ENCODE measurements around the gene SLC44A2.

Gene SLC44A2

GRCh38 chr19:10603084-10603872 lies 22.1 kb upstream of the SLC44A2 start:
- peak; percentile 74 for ATAC-seq
- Mint-ChIP-seq H3K36me3 (peaks cover 14% of the 10 kb centered on the region), H3K4me3 (peak overlapping the region; percentile 90), H3K4me1 (peaks cover 18% of the 10 kb centered on the region), H3K27ac (peak overlapping the region; percentile 91), H3K9me3 (no peaks in the 10 kb centered on the region)
- DNase-seq (ENCODE audit: low spot score in 2 of 2), result peak; percentile 50 to 81

DNA sequence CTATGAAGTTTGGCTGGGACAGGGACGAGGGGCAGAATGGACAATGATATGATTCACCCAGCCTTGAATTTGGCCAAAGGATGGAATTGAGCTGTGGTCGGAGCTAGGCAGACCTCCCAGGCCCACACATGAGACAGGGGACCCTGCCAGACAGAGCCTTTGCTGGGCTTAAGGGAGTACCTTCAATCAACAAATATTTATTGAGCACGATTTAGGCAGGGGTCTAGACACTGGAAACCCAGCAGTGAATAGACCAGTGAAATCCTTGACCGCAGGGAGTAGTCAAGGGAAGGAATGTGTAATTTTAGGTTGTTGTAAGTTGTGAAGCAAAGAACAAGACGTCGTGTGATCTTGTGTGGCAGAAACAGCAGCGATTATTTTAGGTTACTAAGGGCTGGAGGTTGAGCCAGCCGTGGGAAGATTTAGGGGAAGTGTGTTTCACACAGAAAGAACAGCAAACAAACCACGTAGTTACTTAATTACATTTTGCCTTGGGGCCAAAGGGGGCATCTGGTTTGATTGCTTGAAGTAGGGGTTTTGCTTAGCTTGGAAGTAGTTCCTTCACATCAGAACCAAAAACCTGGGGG lies 21.4 kb upstream of the SLC44A2 start:
- peak overlapping the region; percentile 91 for H3K27ac Mint-ChIP-seq
- peaks cover 18% of the 10 kb centered on the region for H3K4me1 Mint-ChIP-seq
- DNase-seq (ENCODE audit: low spot score in 2 of 2) (peak in 1 of 2 donors; percentile 55), ATAC-seq (peak; percentile 27)
- H3K9me3 Mint-ChIP-seq, result no peaks in the 10 kb centered on the region
- H3K4me3 Mint-ChIP-seq, result peak overlapping the region; percentile 90
- H3K36me3 Mint-ChIP-seq, result peaks cover 14% of the 10 kb centered on the region

GRCh38 chr19:10604460-10604980 lies 20.8 kb upstream of the SLC44A2 start:
- peak overlapping the region; percentile 90 for H3K4me3 Mint-ChIP-seq
- H3K36me3 Mint-ChIP-seq, result peaks cover 14% of the 10 kb centered on the region
- H3K9me3 Mint-ChIP-seq, result no peaks in the 10 kb centered on the region
- peaks cover 18% of the 10 kb centered on the region for H3K4me1 Mint-ChIP-seq
- ATAC-seq, result no peak
- DNase-seq (ENCODE audit: low spot score in 2 of 2), result peak in 1 of 2 donors; percentile 58
- peak overlapping the region; percentile 91 for H3K27ac Mint-ChIP-seq

DNA sequence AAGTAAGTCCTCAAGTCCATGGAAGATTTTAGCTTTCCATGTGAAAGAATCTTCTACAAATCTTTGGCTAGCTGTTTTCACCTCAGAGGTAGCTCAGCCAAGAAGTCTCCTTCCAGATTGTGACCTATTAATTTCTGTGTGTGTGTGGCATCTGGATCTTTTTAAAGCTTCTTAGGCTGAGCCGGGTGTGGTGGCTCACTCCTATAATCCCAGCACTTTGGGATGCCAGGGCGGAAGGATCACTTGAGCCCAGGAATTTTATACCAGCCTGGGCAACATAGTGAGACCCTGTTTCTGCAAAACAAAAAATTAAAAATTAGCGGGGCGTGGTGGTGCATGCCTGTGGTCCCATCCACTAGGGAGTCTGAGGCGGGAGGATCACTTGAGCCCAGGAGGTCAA lies 13.4 kb upstream of the SLC44A2 start:
- Mint-ChIP-seq H3K4me1 (peaks cover 21% of the 10 kb centered on the region), H3K36me3 (peaks cover 27% of the 10 kb centered on the region), H3K4me3 (no peak overlapping the region), H3K27ac (no peak overlapping the region), H3K9me3 (no peaks in the 10 kb centered on the region)
- DNase-seq (ENCODE audit: low spot score in 2 of 2) (no peak), ATAC-seq (no peak)

DNA sequence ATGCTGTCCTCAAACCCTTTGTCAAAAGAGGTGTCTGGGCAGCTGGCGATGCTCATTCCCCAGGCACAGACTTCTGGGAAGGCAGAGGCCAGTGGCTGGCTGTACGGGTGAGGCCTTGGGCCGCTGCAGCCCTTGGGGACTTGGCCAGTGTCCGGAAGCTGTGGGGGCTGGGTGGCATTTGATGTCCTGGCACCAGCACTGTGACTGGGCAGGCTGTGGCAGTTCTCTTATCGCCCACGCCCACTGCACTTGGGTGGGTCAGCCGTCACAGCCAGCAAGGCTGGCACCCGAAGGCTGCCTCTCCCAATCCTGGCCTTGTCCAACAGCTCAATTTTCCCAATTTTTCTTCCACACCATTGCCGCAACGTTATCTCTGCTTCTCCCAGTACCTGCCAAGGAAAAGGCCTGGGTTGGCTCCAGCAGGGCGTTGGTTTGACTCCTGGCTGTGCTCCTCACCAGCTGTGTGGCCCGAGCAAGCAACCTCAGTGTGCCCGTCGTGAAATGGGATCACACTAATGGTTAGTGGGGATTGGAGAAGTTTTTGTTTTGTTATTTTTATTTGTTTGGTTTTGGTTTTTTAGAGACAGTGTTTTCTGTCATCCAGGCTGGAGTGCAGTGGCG lies 12.7 kb upstream of the SLC44A2 start:
- H3K27ac Mint-ChIP-seq, result no peak overlapping the region
- ATAC-seq (no peak), DNase-seq (ENCODE audit: low spot score in 2 of 2) (no peak)
- H3K4me3 Mint-ChIP-seq, result no peak overlapping the region
- H3K36me3 Mint-ChIP-seq, result peaks cover 32% of the 10 kb centered on the region
- no peaks in the 10 kb centered on the region for H3K9me3 Mint-ChIP-seq
- peaks cover 26% of the 10 kb centered on the region for H3K4me1 Mint-ChIP-seq

DNA sequence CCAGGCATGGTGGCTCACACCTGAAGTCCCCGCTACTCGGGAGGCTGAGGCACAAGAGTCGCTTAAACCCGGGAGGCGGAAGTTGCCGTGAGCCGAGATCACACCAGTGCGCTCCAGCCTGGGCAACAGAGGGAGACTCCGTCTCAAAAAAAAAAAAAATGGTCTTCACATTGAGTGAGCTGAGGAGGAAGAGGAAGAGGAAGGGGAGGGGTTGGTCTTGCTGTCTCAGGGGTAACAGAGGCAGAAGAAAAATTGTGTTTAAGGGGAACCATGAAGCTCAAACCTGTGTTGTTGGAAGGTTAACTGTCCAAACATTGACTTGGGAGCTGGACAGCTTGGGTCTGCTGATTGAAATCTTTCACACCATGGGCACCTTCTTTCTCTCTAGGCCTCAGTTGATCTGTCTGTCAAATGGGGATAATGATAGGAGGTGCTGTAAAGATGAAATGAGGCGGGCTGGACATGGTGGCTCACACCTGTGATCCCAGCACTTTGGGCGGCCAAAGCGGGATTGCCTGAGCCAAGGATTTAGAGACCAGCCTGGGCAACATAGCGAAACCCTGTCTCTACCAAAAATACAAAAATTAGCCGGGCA lies 9.8 kb upstream of the SLC44A2 start:
- H3K27ac Mint-ChIP-seq, result peak overlapping the region; percentile 86
- DNase-seq (ENCODE audit: low spot score in 2 of 2) (no peak), ATAC-seq (no peak)
- peaks cover 52% of the 10 kb centered on the region for H3K36me3 Mint-ChIP-seq
- H3K4me3 Mint-ChIP-seq, result no peak overlapping the region
- no peaks in the 10 kb centered on the region for H3K9me3 Mint-ChIP-seq
- peaks cover 31% of the 10 kb centered on the region for H3K4me1 Mint-ChIP-seq

DNA sequence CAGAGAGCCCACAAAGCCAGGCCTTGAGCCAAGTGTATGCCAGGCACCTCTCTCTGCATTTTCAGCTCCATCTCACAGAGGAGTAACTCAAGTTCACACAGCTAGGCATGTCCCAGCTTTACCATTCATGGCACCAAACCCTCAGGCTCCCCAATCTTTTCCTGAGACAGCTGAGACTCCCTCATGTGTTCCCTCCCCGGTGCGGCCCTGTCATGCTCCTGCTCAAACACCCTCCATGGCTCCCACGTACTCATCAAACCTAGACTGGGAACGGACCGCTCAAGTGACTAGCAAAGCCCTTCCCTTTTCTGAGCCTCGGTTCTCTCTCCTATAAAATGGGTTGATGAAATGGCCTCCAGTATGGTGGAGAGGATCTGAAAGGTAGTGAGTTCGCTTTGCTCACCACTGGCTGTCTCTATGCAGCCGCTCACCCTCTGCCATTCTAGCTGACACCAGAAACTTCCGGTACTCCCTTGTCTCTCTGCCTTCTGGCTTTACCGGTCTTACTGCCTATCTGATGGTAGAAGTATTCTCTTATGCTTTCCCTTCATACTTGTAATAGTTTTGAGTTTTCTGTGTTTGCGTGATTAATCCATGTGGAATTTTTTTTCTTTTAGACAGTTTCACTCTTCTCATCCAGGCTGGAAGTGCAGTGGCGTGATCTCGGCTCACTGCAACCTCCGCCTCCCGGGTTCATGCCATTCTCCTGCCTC lies 7.8 kb upstream of the SLC44A2 start:
- H3K4me3 Mint-ChIP-seq, result no peak overlapping the region
- ATAC-seq, result no peak
- H3K27ac Mint-ChIP-seq, result peak overlapping the region; percentile 74
- peaks cover 42% of the 10 kb centered on the region for H3K4me1 Mint-ChIP-seq
- H3K36me3 Mint-ChIP-seq, result peaks cover 62% of the 10 kb centered on the region
- no peak for DNase-seq (ENCODE audit: low spot score in 2 of 2)
- no peaks in the 10 kb centered on the region for H3K9me3 Mint-ChIP-seq

DNA sequence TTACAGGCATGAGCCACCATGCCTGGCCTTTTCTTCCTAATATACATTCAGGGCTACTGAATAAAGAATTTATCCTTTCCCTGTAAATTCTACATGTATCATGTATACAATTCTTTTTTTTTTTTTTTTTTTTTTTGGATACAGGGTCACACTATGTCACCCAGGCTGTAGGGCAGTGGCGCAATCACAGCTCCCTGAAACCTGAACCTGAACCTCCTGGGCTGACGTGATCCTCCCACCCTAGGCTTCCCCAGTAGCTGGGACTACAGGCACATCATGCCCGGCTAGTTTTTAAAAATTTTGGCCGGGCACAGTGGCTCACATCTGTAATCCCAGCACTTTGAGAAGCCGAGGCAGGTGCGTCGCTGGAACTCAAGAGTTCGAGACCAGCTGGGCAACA lies 6.5 kb upstream of the SLC44A2 start:
- DNase-seq (ENCODE audit: low spot score in 2 of 2) (no peak), ATAC-seq (no peak)
- Mint-ChIP-seq H3K9me3 (no peaks in the 10 kb centered on the region), H3K27ac (no peak overlapping the region), H3K4me1 (peaks cover 45% of the 10 kb centered on the region), H3K36me3 (peaks cover 55% of the 10 kb centered on the region), H3K4me3 (no peak overlapping the region)

DNA sequence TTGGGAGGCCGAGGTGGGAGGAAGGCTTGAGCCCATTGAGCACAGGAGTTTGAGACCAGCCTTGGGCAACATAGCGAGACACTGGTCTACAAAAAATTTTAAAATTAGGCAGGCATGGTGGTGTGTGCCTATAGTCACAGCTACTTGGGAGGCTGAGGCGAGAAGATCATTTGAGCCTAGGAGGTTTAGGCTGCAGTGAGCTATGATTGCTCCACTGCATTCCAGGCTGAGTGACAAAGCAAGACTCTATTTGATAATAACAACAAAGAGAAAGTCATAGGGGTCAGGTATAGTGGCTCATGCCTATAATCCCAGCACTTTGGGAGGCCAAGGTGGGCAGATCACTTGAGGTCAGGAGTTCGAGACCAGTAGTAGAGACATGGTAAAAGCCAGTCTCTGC lies 4.6 kb upstream of the SLC44A2 start:
- Mint-ChIP-seq H3K9me3 (no peaks in the 10 kb centered on the region), H3K4me3 (no peak overlapping the region), H3K27ac (peak overlapping the region; percentile 81), H3K36me3 (peaks cover 45% of the 10 kb centered on the region), H3K4me1 (peaks cover 49% of the 10 kb centered on the region)
- DNase-seq (ENCODE audit: low spot score in 2 of 2) (no peak), ATAC-seq (no peak)

- ATAC-seq, result no peak
- peaks cover 45% of the 10 kb centered on the region for H3K4me1 Mint-ChIP-seq
- no peak overlapping the region for H3K4me3 Mint-ChIP-seq
- peak overlapping the region; percentile 81 for H3K27ac Mint-ChIP-seq
- H3K9me3 Mint-ChIP-seq, result no peaks in the 10 kb centered on the region
- H3K36me3 Mint-ChIP-seq, result peaks cover 52% of the 10 kb centered on the region
- no peak for DNase-seq (ENCODE audit: low spot score in 2 of 2)
Observed at GRCh38 chr19:10621966-10622365, 3.4 kb upstream of the SLC44A2 start.

- Mint-ChIP-seq H3K4me1 (peaks cover 36% of the 10 kb centered on the region), H3K36me3 (peaks cover 61% of the 10 kb centered on the region), H3K9me3 (no peaks in the 10 kb centered on the region), H3K27ac (peak overlapping the region; percentile 81), H3K4me3 (no peak overlapping the region)
- ATAC-seq, result peak; percentile 65
- no peak for DNase-seq (ENCODE audit: low spot score in 2 of 2)
Observed at GRCh38 chr19:10624585-10624984, 768 bp upstream of the SLC44A2 start.

DNA sequence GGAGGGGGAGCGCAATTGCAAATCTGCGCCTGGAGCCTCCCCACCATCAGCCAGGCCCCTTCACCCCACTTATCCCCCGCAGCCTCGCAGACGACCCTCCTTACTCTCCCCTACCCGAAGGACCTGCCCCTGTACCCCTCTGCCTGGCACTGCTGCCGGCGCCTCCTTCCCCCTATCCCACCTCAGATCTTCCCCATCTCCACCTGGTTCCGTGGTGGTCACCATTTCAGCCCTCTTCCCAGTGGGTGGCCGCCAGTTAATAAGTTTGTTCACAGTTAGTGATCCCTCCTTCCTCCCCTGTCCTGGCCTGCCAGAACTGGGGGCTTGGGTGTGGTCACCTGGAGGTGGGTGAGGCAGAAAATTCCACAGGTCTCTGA lies 397 bp downstream of the SLC44A2 start:
- H3K36me3 Mint-ChIP-seq, result peaks cover 62% of the 10 kb centered on the region
- DNase-seq (ENCODE audit: low spot score in 2 of 2) (no peak), ATAC-seq (no peak)
- H3K4me3 Mint-ChIP-seq, result no peak overlapping the region
- no peaks in the 10 kb centered on the region for H3K9me3 Mint-ChIP-seq
- H3K27ac Mint-ChIP-seq, result peak overlapping the region; percentile 88
- H3K4me1 Mint-ChIP-seq, result peaks cover 32% of the 10 kb centered on the region

GRCh38 chr19:10631874-10632273 lies 6.5 kb downstream of the SLC44A2 start:
- Mint-ChIP-seq H3K36me3 (peaks cover 100% of the 10 kb centered on the region), H3K4me1 (peaks cover 10% of the 10 kb centered on the region), H3K4me3 (no peak overlapping the region), H3K9me3 (no peaks in the 10 kb centered on the region), H3K27ac (no peak overlapping the region)
- no peak for DNase-seq (ENCODE audit: low spot score in 2 of 2)
- ATAC-seq, result no peak

- Mint-ChIP-seq H3K4me3 (no peak overlapping the region), H3K36me3 (peaks cover 100% of the 10 kb centered on the region), H3K27ac (peak overlapping the region; percentile 50), H3K4me1 (peaks cover 24% of the 10 kb centered on the region), H3K9me3 (no peaks in the 10 kb centered on the region)
- DNase-seq (ENCODE audit: low spot score in 2 of 2), result no peak
- ATAC-seq, result no peak
Observed at GRCh38 chr19:10634430-10634829, 9.1 kb downstream of the SLC44A2 start.

DNA sequence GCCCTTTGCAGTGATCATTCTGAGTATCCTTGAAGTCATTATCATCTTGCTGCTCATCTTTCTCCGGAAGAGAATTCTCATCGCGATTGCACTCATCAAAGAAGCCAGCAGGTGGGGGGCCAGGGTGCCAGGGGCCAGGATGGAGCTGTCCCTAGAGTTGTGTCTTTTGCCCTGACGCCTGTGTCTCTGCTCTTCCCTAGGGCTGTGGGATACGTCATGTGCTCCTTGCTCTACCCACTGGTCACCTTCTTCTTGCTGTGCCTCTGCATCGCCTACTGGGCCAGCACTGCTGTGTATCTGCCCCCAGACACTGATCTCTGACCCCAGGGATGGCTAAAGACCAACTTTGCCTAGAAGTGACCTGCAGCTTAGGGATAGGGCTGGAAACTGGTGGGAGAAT lies 9.6 kb downstream of the SLC44A2 start:
- H3K9me3 Mint-ChIP-seq, result no peaks in the 10 kb centered on the region
- H3K4me1 Mint-ChIP-seq, result peaks cover 25% of the 10 kb centered on the region
- H3K4me3 Mint-ChIP-seq, result no peak overlapping the region
- peak overlapping the region; percentile 50 for H3K27ac Mint-ChIP-seq
- peaks cover 100% of the 10 kb centered on the region for H3K36me3 Mint-ChIP-seq
- no peak for ATAC-seq
- no peak for DNase-seq (ENCODE audit: low spot score in 2 of 2)

Measured in stimulated activated effector memory CD8-positive, alpha-beta T cell treated with anti-CD3 and anti-CD28 coated beads, Interleukin-12 subunit alpha, Interleukin-12 subunit beta, amount 100 ng/mL, for 72 hours (primary cell).